ENCODE results near the gene GP2. TPM values are rescaled to one million over a fixed set of nuclear protein-coding genes. Genes with fewer than 3 reads are reported as not detected.

The GP2 gene
- total and polyA plus RNA-seq, 12 donors = 0.48 to 9.0 (median 2.8) TPM; not detected in 7

GRCh38 chr16:20333120-20333519 is 5.8 kb upstream of the GP2 start:
- H3K4me1 ChIP-seq (replicated peaks in 1 of 2) = no peaks in the 10 kb centered on the region
- H3K27me3 ChIP-seq = no peaks in the 10 kb centered on the region
- no peaks in the 10 kb centered on the region for H3K9me3 ChIP-seq (replicated peaks in 1 of 3)
- intact Hi-C loops (cut with DNase I) = no loop called here
- no peak for DNase-seq
- WGBS, 4 donors = 44 to 51% (median 45%) methylated on average over 5 of the region's 5 CpGs
- H3K4me3 ChIP-seq = no peak overlapping the region
- no peaks in the 10 kb centered on the region for H3K36me3 ChIP-seq (replicated peaks in 1 of 2)
- no peak overlapping the region for H3K27ac ChIP-seq
- TF ChIP-seq POLR2A (IDR thresholded peaks at IDR 0.05) (no peak), CTCF (IDR thresholded peaks at IDR 0.05) (no peak)

GRCh38 chr16:20332411-20332810 is 5.1 kb upstream of the GP2 start:
- no peak for DNase-seq
- WGBS, 4 donors = 83 to 87% (median 85%) methylated on average over 8 of the region's 8 CpGs
- intact Hi-C loops (cut with DNase I) = no loop called here
- no peak overlapping the region for H3K27ac ChIP-seq
- no peak for TF ChIP-seq POLR2A (IDR thresholded peaks at IDR 0.05)
- TF ChIP-seq CTCF (IDR thresholded peaks at IDR 0.05) = no peak
- no peaks in the 10 kb centered on the region for H3K36me3 ChIP-seq (replicated peaks in 1 of 2)
- H3K4me1 ChIP-seq (replicated peaks in 1 of 2) = no peaks in the 10 kb centered on the region
- no peaks in the 10 kb centered on the region for H3K9me3 ChIP-seq (replicated peaks in 1 of 3)
- no peak overlapping the region for H3K4me3 ChIP-seq
- H3K27me3 ChIP-seq = no peaks in the 10 kb centered on the region

GRCh38 chr16:20331635-20332034 is 4.3 kb upstream of the GP2 start:
- intact Hi-C loops (cut with DNase I) = no loop called here
- WGBS, 4 donors = 57 to 91% (median 85%) methylated on average over 4 to 5 of the region's 5 CpGs
- Histone ChIP-seq H3K4me3 (no peak overlapping the region), H3K27ac (no peak overlapping the region), H3K36me3 (replicated peaks in 1 of 2) (no peaks in the 10 kb centered on the region), H3K27me3 (no peaks in the 10 kb centered on the region), H3K4me1 (replicated peaks in 1 of 2) (no peaks in the 10 kb centered on the region), H3K9me3 (replicated peaks in 1 of 3) (no peaks in the 10 kb centered on the region)
- TF ChIP-seq POLR2A (IDR thresholded peaks at IDR 0.05) = no peak
- TF ChIP-seq CTCF (IDR thresholded peaks at IDR 0.05) = no peak
- DNase-seq = no peak

- intact Hi-C loops (cut with DNase I) = no loop called here
- H3K9me3 ChIP-seq (replicated peaks in 1 of 3) = no peaks in the 10 kb centered on the region
- H3K4me1 ChIP-seq (replicated peaks in 1 of 2) = no peaks in the 10 kb centered on the region
- TF ChIP-seq POLR2A (IDR thresholded peaks at IDR 0.05) (no peak), CTCF (IDR thresholded peaks at IDR 0.05) (no peak)
- no peak for DNase-seq
- no peak overlapping the region for H3K4me3 ChIP-seq
- H3K27ac ChIP-seq = no peak overlapping the region
- no peaks in the 10 kb centered on the region for H3K36me3 ChIP-seq (replicated peaks in 1 of 2)
- no peaks in the 10 kb centered on the region for H3K27me3 ChIP-seq
- whole genome bisulfite sequencing, 4 donors = 73 to 79% (median 75%) methylated on average over 5 of the region's 5 CpGs
Measured at GRCh38 chr16:20329392-20330138, 2.3 kb upstream of the GP2 start.
